IPS-15b (cell line): ENCODE data around the gene ANO5.
"Not testable (repeated sequence)": the region's sequence is repeated elsewhere in the genome, so short reads cannot be mapped to it uniquely, and the experiment has no call there.

Source experiments
- H3K27me3 ChIP-seq: one replicate; pipeline ENCODE4 v1.6.1; 2013; ENCODE audit warnings: low read length; ENCODE audit not compliant: control insufficient read depth, insufficient read depth
- H3K36me3 ChIP-seq: one replicate; pipeline ENCODE4 v1.6.1; 2013; ENCODE audit warnings: low read length; ENCODE audit not compliant: control insufficient read depth, insufficient read depth
- H3K4me1 ChIP-seq: one replicate; pipeline ENCODE4 v1.6.1; 2013; ENCODE audit warnings: mild to moderate bottlenecking, low read length; ENCODE audit not compliant: control insufficient read depth, insufficient read depth
- H3K4me3 ChIP-seq: one replicate; pipeline ENCODE4 v1.5.1; 2013; ENCODE audit warnings: low read depth, low read length
- H3K9ac ChIP-seq: one replicate; pipeline ENCODE4 v1.6.1; 2013; ENCODE audit warnings: low read depth, mild to moderate bottlenecking, low read length
- H3K9me3 ChIP-seq: one replicate; pipeline ENCODE4 v1.6.1; 2013; ENCODE audit warnings: mild to moderate bottlenecking, low read length; ENCODE audit not compliant: control insufficient read depth, insufficient read depth

ANO5 gene

DNA sequence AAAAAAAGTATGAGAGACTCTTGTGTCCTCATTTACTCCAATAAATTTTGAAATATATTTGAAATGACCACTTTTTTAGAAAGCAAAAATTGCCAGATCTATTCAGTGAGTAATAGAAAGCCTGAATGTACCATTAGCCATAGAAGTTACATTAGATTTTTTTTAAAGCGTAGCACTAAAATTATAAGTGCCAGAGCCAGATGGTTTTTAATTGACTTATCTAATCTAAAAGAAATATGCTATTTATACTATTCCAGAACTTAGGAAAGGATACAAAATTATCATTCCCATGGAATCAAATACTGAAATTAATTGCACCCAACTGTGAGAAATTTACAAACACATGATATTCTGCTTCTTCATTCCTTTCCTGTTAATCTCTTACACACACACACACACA, 80.9 kb downstream of the ANO5 start:
- H3K4me1 ChIP-seq = no peaks in the 10 kb centered on the region
- H3K9ac ChIP-seq = no peak overlapping the region
- H3K9me3 ChIP-seq = no peaks in the 10 kb centered on the region
- H3K27me3 ChIP-seq = no peaks in the 10 kb centered on the region
- H3K36me3 ChIP-seq = no peaks in the 10 kb centered on the region
- no peak overlapping the region for H3K4me3 ChIP-seq

- Histone ChIP-seq H3K27me3 (no peaks in the 10 kb centered on the region), H3K36me3 (no peaks in the 10 kb centered on the region), H3K9me3 (no peaks in the 10 kb centered on the region), H3K9ac (no peak overlapping the region), H3K4me3 (no peak overlapping the region), H3K4me1 (no peaks in the 10 kb centered on the region)
These were observed 82.7 kb downstream of the ANO5 start for GRCh38 chr11:22275600-22275999.

- H3K27me3 ChIP-seq = no peaks in the 10 kb centered on the region
- no peak overlapping the region for H3K4me3 ChIP-seq
- no peak overlapping the region for H3K9ac ChIP-seq
- H3K36me3 ChIP-seq = no peaks in the 10 kb centered on the region
- no peaks in the 10 kb centered on the region for H3K9me3 ChIP-seq
- H3K4me1 ChIP-seq = no peaks in the 10 kb centered on the region
These were observed 83.7 kb downstream of the ANO5 start for GRCh38 chr11:22276535-22276934.

DNA sequence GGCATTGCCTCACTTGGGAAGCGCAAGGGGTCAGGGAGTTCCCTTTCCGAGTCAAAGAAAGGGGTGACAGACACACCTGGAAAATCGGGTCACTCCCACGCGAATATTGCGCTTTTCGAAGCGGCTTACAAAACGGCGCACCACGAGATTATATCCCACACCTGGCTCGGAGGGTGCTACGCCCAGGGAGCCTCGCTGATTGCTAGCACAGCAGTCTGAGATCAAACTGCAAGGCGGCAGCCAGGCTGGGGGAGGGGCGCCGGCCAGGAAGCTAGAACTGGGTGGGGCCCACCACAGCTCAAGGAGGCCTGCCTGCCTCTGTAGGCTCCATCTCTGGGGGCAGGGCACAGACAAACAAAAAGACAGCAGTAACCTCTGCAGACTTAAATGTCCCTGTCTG, 92.1 kb downstream of the ANO5 start:
- H3K36me3 ChIP-seq, H3K9me3 ChIP-seq, H3K27me3 ChIP-seq, H3K4me3 ChIP-seq, H3K4me1 ChIP-seq, H3K9ac ChIP-seq: not testable (repeated sequence)

GRCh38 chr11:22302368-22302767, 109.5 kb downstream of the ANO5 start:
- Histone ChIP-seq H3K9me3 (no peaks in the 10 kb centered on the region), H3K27me3 (no peaks in the 10 kb centered on the region), H3K4me3 (no peak overlapping the region), H3K4me1 (no peaks in the 10 kb centered on the region), H3K36me3 (no peaks in the 10 kb centered on the region), H3K9ac (no peak overlapping the region)

DNA sequence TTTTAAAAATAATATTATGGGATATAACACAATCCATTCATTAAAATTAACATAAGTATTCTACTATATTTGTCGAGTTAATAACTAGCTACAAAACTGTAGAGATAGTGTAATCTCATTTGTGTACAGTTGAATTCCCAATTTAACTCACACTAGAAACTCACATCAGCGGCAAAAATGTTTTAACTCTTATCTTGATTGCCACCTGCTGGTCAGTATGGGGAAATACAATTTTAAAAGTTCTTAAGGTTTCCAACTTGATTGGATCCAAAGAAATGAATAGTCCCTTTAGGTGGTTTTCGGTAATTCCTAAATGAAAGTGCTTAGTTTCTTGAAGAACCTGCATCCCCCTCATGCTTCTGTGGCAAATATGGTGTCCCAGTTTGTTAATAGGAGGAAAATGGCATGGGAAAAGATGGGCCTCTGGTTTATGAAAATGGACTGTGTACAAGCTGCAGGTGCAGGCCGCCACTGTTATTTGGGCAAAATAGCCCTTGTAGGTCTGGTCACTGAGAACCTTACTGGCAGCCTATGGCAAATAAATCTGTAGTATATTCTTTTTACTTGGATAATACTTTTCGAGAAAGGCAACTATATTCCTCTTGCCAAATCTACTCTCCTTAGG, 111.6 kb downstream of the ANO5 start:
- H3K9me3 ChIP-seq = no peaks in the 10 kb centered on the region
- H3K27me3 ChIP-seq = no peaks in the 10 kb centered on the region
- H3K4me1 ChIP-seq = no peaks in the 10 kb centered on the region
- no peak overlapping the region for H3K4me3 ChIP-seq
- H3K9ac ChIP-seq = no peak overlapping the region
- no peaks in the 10 kb centered on the region for H3K36me3 ChIP-seq

DNA sequence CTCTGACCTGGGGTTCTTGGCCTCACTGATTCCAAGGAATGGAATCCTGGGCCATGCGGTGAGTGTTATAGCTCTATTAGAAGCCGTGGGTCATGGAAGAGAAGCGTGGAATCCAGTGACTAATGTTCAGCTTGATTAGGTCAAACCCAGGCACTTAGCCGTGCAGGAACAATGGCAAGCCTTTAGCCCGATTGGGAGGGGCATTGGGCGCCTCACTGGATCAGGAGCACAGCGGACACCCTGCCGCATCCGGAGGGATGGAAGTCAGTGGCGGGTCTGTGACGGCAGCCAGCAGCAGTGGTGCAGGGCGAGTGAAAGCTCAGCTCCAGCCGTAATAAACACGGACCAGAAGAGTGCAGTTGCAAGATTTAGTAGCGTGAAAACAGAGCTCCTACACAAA, 124.8 kb downstream of the ANO5 start:
- Histone ChIP-seq H3K4me1 (no peaks in the 10 kb centered on the region), H3K27me3 (no peaks in the 10 kb centered on the region), H3K9ac (no peak overlapping the region), H3K36me3 (no peaks in the 10 kb centered on the region), H3K9me3 (no peaks in the 10 kb centered on the region), H3K4me3 (no peak overlapping the region)

GRCh38 chr11:22331771-22332170, 138.9 kb downstream of the ANO5 start:
- Histone ChIP-seq H3K9ac (no peak overlapping the region), H3K9me3 (no peaks in the 10 kb centered on the region), H3K27me3 (no peaks in the 10 kb centered on the region), H3K36me3 (no peaks in the 10 kb centered on the region), H3K4me1 (no peaks in the 10 kb centered on the region), H3K4me3 (no peak overlapping the region)
